Suprapubic skin (tissue), 4 donors: ENCODE results near the gene PPP1R18. TPM values are rescaled to one million over a fixed set of nuclear protein-coding genes. Genes with fewer than 3 reads are reported as not detected.
"Not testable (repeated sequence)": the region's sequence is repeated elsewhere in the genome, so short reads cannot be mapped to it uniquely, and the experiment has no call there.

Experiments used
- DNase-seq, 2 donors: peaks; one replicate each; pipeline ENCODE4 v3.0.0-alpha.2; 2019; ENCODE audit warnings: low spot score in 2 of 2
- H3K27ac ChIP-seq: fragments of 200-600 bp; sonication (generic); one replicate; pipeline ENCODE4 v1.5.1; 2019
- H3K27me3 ChIP-seq: fragments of 200-600 bp; sonication (generic); one replicate; pipeline ENCODE4 v1.5.1; 2019
- H3K36me3 ChIP-seq: fragments of 200-600 bp; sonication (generic); one replicate; pipeline ENCODE4 v1.5.1; 2019
- H3K4me1 ChIP-seq: fragments of 200-600 bp; sonication (generic); one replicate; pipeline ENCODE4 v1.5.1; 2019
- H3K4me3 ChIP-seq: fragments of 200-600 bp; sonication (generic); one replicate; pipeline ENCODE4 v1.5.1; 2019; ENCODE audit warnings: mild to moderate bottlenecking
- H3K9me3 ChIP-seq: fragments of 200-600 bp; sonication (generic); one replicate; pipeline ENCODE4 v1.5.1; 2019
- CTCF ChIP-seq, 2 donors: fragments of 200-600 bp in 1 of 2; fragments of 450-650 bp in 1 of 2; sonication (generic) in 1 of 2; IDR thresholded peaks; one replicate each; pipeline ENCODE4 v1.5.1; 2016 to 2019; ENCODE audit warnings: antibody characterized with exemption in 2 of 2, mild to moderate bottlenecking in 1 of 2, moderate library complexity in 1 of 2
- EP300 ChIP-seq: sonication (generic); formaldehyde crosslinking; IDR thresholded peaks from one replicate; pipeline ENCODE4 v1.6.1; 2017; ENCODE audit warnings: antibody characterized with exemption
- POLR2A ChIP-seq, 2 donors: fragments of 450-650 bp; IDR thresholded peaks; one replicate each; pipeline ENCODE4 v1.6.1; 2017; ENCODE audit warnings: antibody characterized with exemption in 2 of 2, mild to moderate bottlenecking in 2 of 2, moderate library complexity in 2 of 2
- POLR2AphosphoS5 ChIP-seq, 3 donors: sonication (generic); formaldehyde crosslinking; IDR thresholded peaks; one replicate each; pipeline ENCODE4 v1.6.1; 2017; ENCODE audit warnings: antibody characterized with exemption in 3 of 3
- WGBS: methylation state at CpG from one replicate; pipeline ENCODE4 v1.1.5; 2018; 5-methylcytosine and 5-hydroxymethylcytosine counted together
- total RNA-seq, 4 donors: library from RNA; depleted of rRNA; stranded (reverse); fragments of >200 nt; gene quantifications; one replicate each; pipeline ENCODE4 v1.1.0, GENCODE V29; 2016

PPP1R18 gene
- total RNA-seq, 4 donors from 2014 or later, result 25.2 to 31.0 (median 29.2) TPM

GRCh38 chr6:30727920-30728553, 41.6 kb upstream of the PPP1R18 start:
- TF ChIP-seq POLR2AphosphoS5 (IDR thresholded peaks at IDR 0.05), result no peak
- no peak for TF ChIP-seq EP300
- no peak for TF ChIP-seq CTCF (IDR thresholded peaks at IDR 0.05)
- no peak for TF ChIP-seq POLR2A (IDR thresholded peaks at IDR 0.05)
- peaks cover 49% of the 10 kb centered on the region for H3K4me1 ChIP-seq
- 60% methylated on average over 7 of the region's 7 CpGs for WGBS
- H3K27me3 ChIP-seq, result no peaks in the 10 kb centered on the region
- DNase-seq, result no peak
- H3K27ac ChIP-seq, result peak overlapping the region; percentile 3
- H3K4me3 ChIP-seq, result no peak overlapping the region
- H3K9me3 ChIP-seq, result no peaks in the 10 kb centered on the region
- peaks cover 90% of the 10 kb centered on the region for H3K36me3 ChIP-seq

GRCh38 chr6:30726506-30727413, 40.3 kb upstream of the PPP1R18 start:
- no peaks in the 10 kb centered on the region for H3K9me3 ChIP-seq
- DNase-seq, result no peak
- no peaks in the 10 kb centered on the region for H3K27me3 ChIP-seq
- H3K4me1 ChIP-seq, result peaks cover 62% of the 10 kb centered on the region
- peak overlapping the region; percentile 24 for H3K27ac ChIP-seq
- peaks cover 82% of the 10 kb centered on the region for H3K36me3 ChIP-seq
- 85% methylated on average over 11 of the region's 11 CpGs for WGBS
- H3K4me3 ChIP-seq, result no peak overlapping the region
- TF ChIP-seq POLR2A (IDR thresholded peaks at IDR 0.05), result no peak
- no peak for TF ChIP-seq POLR2AphosphoS5 (IDR thresholded peaks at IDR 0.05)
- TF ChIP-seq CTCF (IDR thresholded peaks at IDR 0.05), result no peak
- TF ChIP-seq EP300, result no peak

GRCh38 chr6:30725713-30726505, 39.5 kb upstream of the PPP1R18 start:
- Histone ChIP-seq H3K27ac (no peak overlapping the region), H3K4me1 (peaks cover 61% of the 10 kb centered on the region)

GRCh38 chr6:30724906-30725667, 38.6 kb upstream of the PPP1R18 start:
- WGBS, result 38% methylated on average over 6 of the region's 6 CpGs
- Histone ChIP-seq H3K27ac (no peak overlapping the region), H3K27me3 (no peaks in the 10 kb centered on the region), H3K9me3 (no peaks in the 10 kb centered on the region), H3K4me1 (peaks cover 53% of the 10 kb centered on the region), H3K36me3 (peaks cover 70% of the 10 kb centered on the region), H3K4me3 (no peak overlapping the region)
- DNase-seq, result no peak
- TF ChIP-seq EP300, result no peak
- no peak for TF ChIP-seq CTCF (IDR thresholded peaks at IDR 0.05)
- TF ChIP-seq POLR2A (IDR thresholded peaks at IDR 0.05), result no peak
- TF ChIP-seq POLR2AphosphoS5 (IDR thresholded peaks at IDR 0.05), result no peak

More at GRCh38 chr6:30725713-30726505, 39.5 kb upstream of the PPP1R18 start:
- no peak for DNase-seq
- Histone ChIP-seq H3K27me3 (no peaks in the 10 kb centered on the region), H3K36me3 (peaks cover 78% of the 10 kb centered on the region), H3K9me3 (no peaks in the 10 kb centered on the region), H3K4me3 (no peak overlapping the region)
- TF ChIP-seq POLR2AphosphoS5 (IDR thresholded peaks at IDR 0.05), result no peak
- WGBS, result 64% methylated on average over 3 of the region's 3 CpGs

GRCh38 chr6:30723843-30724741, 37.6 kb upstream of the PPP1R18 start:
- not testable (repeated sequence) for H3K27ac ChIP-seq, H3K4me3 ChIP-seq, H3K9me3 ChIP-seq, H3K27me3 ChIP-seq, DNase-seq
- WGBS, result 54% methylated on average over 19 of the region's 29 CpGs
- peaks cover 59% of the 10 kb centered on the region for H3K4me1 ChIP-seq
- peaks cover 60% of the 10 kb centered on the region for H3K36me3 ChIP-seq

- H3K27ac ChIP-seq, H3K4me3 ChIP-seq: not testable (repeated sequence)
Measured at GRCh38 chr6:30723159-30723842, 36.9 kb upstream of the PPP1R18 start.

More at GRCh38 chr6:30723159-30723842, 36.9 kb upstream of the PPP1R18 start:
- H3K4me1 ChIP-seq, result peaks cover 67% of the 10 kb centered on the region
- WGBS, result 43% methylated on average over 13 of the region's 16 CpGs
- DNase-seq, H3K9me3 ChIP-seq, H3K27me3 ChIP-seq: not testable (repeated sequence)
- H3K36me3 ChIP-seq, result peaks cover 52% of the 10 kb centered on the region
